Measurements from ENCODE around the gene N4BP2.

- TF ChIP-seq, protein P1, sequence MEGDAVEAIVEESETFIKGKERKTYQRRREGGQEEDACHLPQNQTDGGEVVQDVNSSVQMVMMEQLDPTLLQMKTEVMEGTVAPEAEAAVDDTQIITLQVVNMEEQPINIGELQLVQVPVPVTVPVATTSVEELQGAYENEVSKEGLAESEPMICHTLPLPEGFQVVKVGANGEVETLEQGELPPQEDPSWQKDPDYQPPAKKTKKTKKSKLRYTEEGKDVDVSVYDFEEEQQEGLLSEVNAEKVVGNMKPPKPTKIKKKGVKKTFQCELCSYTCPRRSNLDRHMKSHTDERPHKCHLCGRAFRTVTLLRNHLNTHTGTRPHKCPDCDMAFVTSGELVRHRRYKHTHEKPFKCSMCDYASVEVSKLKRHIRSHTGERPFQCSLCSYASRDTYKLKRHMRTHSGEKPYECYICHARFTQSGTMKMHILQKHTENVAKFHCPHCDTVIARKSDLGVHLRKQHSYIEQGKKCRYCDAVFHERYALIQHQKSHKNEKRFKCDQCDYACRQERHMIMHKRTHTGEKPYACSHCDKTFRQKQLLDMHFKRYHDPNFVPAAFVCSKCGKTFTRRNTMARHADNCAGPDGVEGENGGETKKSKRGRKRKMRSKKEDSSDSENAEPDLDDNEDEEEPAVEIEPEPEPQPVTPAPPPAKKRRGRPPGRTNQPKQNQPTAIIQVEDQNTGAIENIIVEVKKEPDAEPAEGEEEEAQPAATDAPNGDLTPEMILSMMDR (conservative IDR thresholded peaks at IDR 0.05) = no peak
- no peak for TF ChIP-seq ZFX (IDR thresholded peaks at IDR 0.05)
Observed at GRCh38 chr4:40190019-40190418, 133.4 kb downstream of the N4BP2 start.

Measured in C4-2B (cell line).